Measurements from ENCODE around the gene UPB1.

UPB1 gene

GRCh38 chr22:24566899-24567511 is 71.9 kb downstream of the UPB1 start:
- DNase-seq: no peak

- DNase-seq: no peak
Measured at GRCh38 chr22:24567668-24568067, 72.5 kb downstream of the UPB1 start.

- DNase-seq: no peak
Measured at GRCh38 chr22:24571266-24571665, 76.1 kb downstream of the UPB1 start.

GRCh38 chr22:24576778-24577177 is 81.6 kb downstream of the UPB1 start:
- DNase-seq: no peak

Measured in NCI-H187 (cell line).